HCT116 (cell line): ENCODE measurements around the gene NSG1. TPM values are rescaled to one million over a fixed set of nuclear protein-coding genes. Genes with fewer than 3 reads are reported as not detected.

Experiments
- ATAC-seq: fragments of 200-7000 bp; cut with Tn5 transposase; 2 replicates; pipeline ENCODE4 v1.9.1; 2020; ENCODE audit warnings: mild to moderate bottlenecking, moderate library complexity
- BruUV-seq: library from RNA; stranded (reverse); fragments of 400-500 nt; replicated peaks from 2 replicates; lab custom pipeline; 2021; lab: Mats Ljungman, UMichigan
- CTCF ChIA-PET: fragments of 300-600 bp; sonication (Branson Sonifier 250); formaldehyde crosslinking; loops from one replicate; lab custom pipeline; 2021; ENCODE audit warnings: antibody characterized with exemption; lab: Charles Lee
- POLR2A ChIA-PET: fragments of 300-600, 350-600 bp; sonication (Branson Sonifier 250); formaldehyde crosslinking; loops from one replicate; lab custom pipeline; 2021; ENCODE audit warnings: antibody characterized with exemption; lab: Charles Lee
- RAD21 ChIA-PET, 2 experiments: fragments of 300-600 bp; sonication (Branson Sonifier 250); formaldehyde crosslinking; loops; one replicate each; lab custom pipeline; 2023; ENCODE audit warnings: low total read pairs in 2 of 2; ENCODE audit not compliant: uncharacterized antibody in 2 of 2, unreplicated experiment in 2 of 2, low non-redundant PET in 1 of 2; lab: Charles Lee
- DNase-seq: peaks from one replicate; pipeline ENCODE4 v3.0.0-alpha.2; 2010; ENCODE audit warnings: low read depth, low spot score
- H2AFZ ChIP-seq: fragments of 200-600 bp; shearing (Covaris generic), sonication (generic); 2 replicates; pipeline ENCODE4 v1.6.1; 2017; ENCODE audit warnings: low read depth, mixed run types, mixed read lengths, antibody characterized with exemption, low read length; ENCODE audit not compliant: poor library complexity, severe bottlenecking
- H3K27ac ChIP-seq: 2 replicates; pipeline ENCODE4 v1.5.1; 2012; ENCODE audit warnings: low read depth, low read length
- H3K27me3 ChIP-seq: fragments of 200-600 bp; sonication (generic); 2 replicates; pipeline ENCODE4 v1.6.1; 2016; ENCODE audit warnings: mixed run types, low read length, mixed read lengths; ENCODE audit not compliant: insufficient read depth
- H3K36me3 ChIP-seq, 2 experiments: fragments of 200-500 bp in 1 of 2; fragments of 200-600 bp in 1 of 2; sonication (Bioruptor generic) in 1 of 2; sonication (generic) in 1 of 2; 2 replicates each; pipeline versions ENCODE4 v1.5.1 to v1.6.1; 2014 to 2016; ENCODE audit warnings: low read length in 2 of 2, inconsistent platforms in 1 of 2, mixed read lengths in 1 of 2, mixed run types in 1 of 2; ENCODE audit not compliant: insufficient read depth in 2 of 2, control insufficient read depth in 1 of 2
- H3K4me1 ChIP-seq, 2 experiments: fragments of 200-600 bp in 1 of 2; sonication (generic) in 1 of 2; 2 replicates each; pipeline versions ENCODE4 v1.5.1 to v1.6.1; 2012 to 2017; ENCODE audit warnings: low read length in 2 of 2, inconsistent platforms in 1 of 2, mild to moderate bottlenecking in 1 of 2, mixed read lengths in 1 of 2, mixed run types in 1 of 2, moderate library complexity in 1 of 2; ENCODE audit not compliant: insufficient read depth in 2 of 2, control insufficient read depth in 1 of 2
- H3K4me2 ChIP-seq: fragments of 200-600 bp; sonication (generic); 2 replicates; pipeline ENCODE4 v1.6.1; 2017; ENCODE audit warnings: mixed run types, low read length, mixed read lengths
- H3K4me3 ChIP-seq, 2 experiments: fragments of 200-600 bp in 1 of 2; sonication (generic) in 1 of 2; replicated peaks in 1 of 2; 2 replicates each; pipeline ENCODE4 v1.5.1; 2011 to 2016; ENCODE audit warnings: low read length in 2 of 2, control low read depth in 1 of 2, low read depth in 1 of 2, mild to moderate bottlenecking in 1 of 2, mixed read lengths in 1 of 2, mixed run types in 1 of 2
- H3K79me2 ChIP-seq: fragments of 200-600 bp; sonication (generic); 2 replicates; pipeline ENCODE4 v1.6.1; 2017; ENCODE audit warnings: mild to moderate bottlenecking, mixed run types, low read length, moderate library complexity, mixed read lengths; ENCODE audit not compliant: insufficient read depth
- H3K9ac ChIP-seq: fragments of 200-600 bp; sonication (generic); 2 replicates; pipeline ENCODE4 v1.6.1; 2016; ENCODE audit warnings: low read length, mixed read lengths
- H3K9me2 ChIP-seq: fragments of 200-600 bp; sonication (generic), shearing (Covaris generic); 2 replicates; pipeline ENCODE4 v1.6.1; 2017; ENCODE audit warnings: mixed run types, mild to moderate bottlenecking, moderate library complexity; ENCODE audit not compliant: insufficient read depth
- H3K9me3 ChIP-seq, 2 experiments: fragments of 200-500 bp in 1 of 2; fragments of 200-600 bp in 1 of 2; sonication (Bioruptor generic) in 1 of 2; sonication (generic) in 1 of 2; 2 replicates each; pipeline ENCODE4 v1.6.1; 2014 to 2017; ENCODE audit warnings: low read length in 2 of 2, mixed read lengths in 2 of 2, inconsistent platforms in 1 of 2, low read depth in 1 of 2, mild to moderate bottlenecking in 1 of 2, mixed run types in 1 of 2, moderate library complexity in 1 of 2; ENCODE audit not compliant: control insufficient read depth in 1 of 2, insufficient read depth in 1 of 2
- H4K20me1 ChIP-seq: fragments of 200-600 bp; sonication (generic), shearing (Covaris generic); 2 replicates; pipeline ENCODE4 v1.6.1; 2017; ENCODE audit warnings: mixed run types, mild to moderate bottlenecking, moderate library complexity; ENCODE audit not compliant: insufficient read depth
- CBX3 ChIP-seq: IDR thresholded peaks from 2 replicates; pipeline ENCODE4 v1.6.1; 2012; ENCODE audit warnings: low read depth
- ELF1 ChIP-seq: IDR thresholded peaks from 2 replicates; pipeline ENCODE4 v1.6.1; 2012; ENCODE audit warnings: low read depth, borderline replicate concordance
- MAX ChIP-seq: IDR thresholded peaks from 2 replicates; pipeline ENCODE4 v1.6.1; 2012
- RAD21 ChIP-seq: IDR thresholded peaks from 2 replicates; pipeline ENCODE4 v1.6.1; 2012; ENCODE audit warnings: low read depth, mild to moderate bottlenecking
- SRF ChIP-seq: IDR thresholded peaks from 2 replicates; pipeline ENCODE4 v1.6.1; 2012; ENCODE audit warnings: low read depth
- ZFX ChIP-seq: fragments of 450-650 bp; IDR thresholded peaks from 2 replicates; pipeline ENCODE4 v1.6.1; 2017
- ZNF274 ChIP-seq: fragments of 200-500 bp; sonication (Bioruptor generic); IDR thresholded peaks from 2 replicates; pipeline ENCODE4 v1.6.1; 2014; ENCODE audit warnings: mild to moderate bottlenecking, low read depth, low read length, inconsistent platforms
- intact Hi-C: fragments of 100-400 bp; cut with micrococcal nuclease; formaldehyde crosslinking; loops from 2 replicates; pipeline ENCODE4 v1.10.0; 2022
- total RNA-seq: library from RNA; stranded (reverse); gene quantifications from one replicate; pipeline ENCODE4 v1.2.1, GENCODE V29; 2021; ENCODE audit not compliant: unreplicated experiment
- TF ChIP-seq, protein P1 (sequence below): IDR thresholded peaks from 2 replicates; pipeline ENCODE4 v1.6.1; 2012; ENCODE audit warnings: low read depth

NSG1 gene
- total RNA-seq, 1 experiment from 2014 or later = 0.12 TPM

- H3K36me3 ChIP-seq = no peaks in the 10 kb centered on the region
- intact Hi-C loops = no loop called here
- H3K9ac ChIP-seq = no peak overlapping the region
- no peaks in the 10 kb centered on the region for H3K9me2 ChIP-seq
- TF ChIP-seq SRF (no peak), CBX3 (no peak), ZNF274 (no peak)
- CTCF ChIA-PET = no interaction called here
- H3K79me2 ChIP-seq = no peaks in the 10 kb centered on the region
- H4K20me1 ChIP-seq = no peaks in the 10 kb centered on the region
- no peaks in the 10 kb centered on the region for H3K9me3 ChIP-seq
- no peak overlapping the region for H3K4me3 ChIP-seq
- DNase-seq (no peak), ATAC-seq (no peak)
- no peaks in the 10 kb centered on the region for H3K27me3 ChIP-seq
- BruUV-seq = no TSS peak
- H3K27ac ChIP-seq = no peak overlapping the region
- RAD21 ChIA-PET = no interaction called here
- H2AFZ ChIP-seq = no peak overlapping the region
- POLR2A ChIA-PET = no interaction called here
- H3K4me1 ChIP-seq = no peaks in the 10 kb centered on the region
- no peak overlapping the region for H3K4me2 ChIP-seq
Measured at GRCh38 chr4:4386296-4386735, 586 bp upstream of the NSG1 start.

DNA sequence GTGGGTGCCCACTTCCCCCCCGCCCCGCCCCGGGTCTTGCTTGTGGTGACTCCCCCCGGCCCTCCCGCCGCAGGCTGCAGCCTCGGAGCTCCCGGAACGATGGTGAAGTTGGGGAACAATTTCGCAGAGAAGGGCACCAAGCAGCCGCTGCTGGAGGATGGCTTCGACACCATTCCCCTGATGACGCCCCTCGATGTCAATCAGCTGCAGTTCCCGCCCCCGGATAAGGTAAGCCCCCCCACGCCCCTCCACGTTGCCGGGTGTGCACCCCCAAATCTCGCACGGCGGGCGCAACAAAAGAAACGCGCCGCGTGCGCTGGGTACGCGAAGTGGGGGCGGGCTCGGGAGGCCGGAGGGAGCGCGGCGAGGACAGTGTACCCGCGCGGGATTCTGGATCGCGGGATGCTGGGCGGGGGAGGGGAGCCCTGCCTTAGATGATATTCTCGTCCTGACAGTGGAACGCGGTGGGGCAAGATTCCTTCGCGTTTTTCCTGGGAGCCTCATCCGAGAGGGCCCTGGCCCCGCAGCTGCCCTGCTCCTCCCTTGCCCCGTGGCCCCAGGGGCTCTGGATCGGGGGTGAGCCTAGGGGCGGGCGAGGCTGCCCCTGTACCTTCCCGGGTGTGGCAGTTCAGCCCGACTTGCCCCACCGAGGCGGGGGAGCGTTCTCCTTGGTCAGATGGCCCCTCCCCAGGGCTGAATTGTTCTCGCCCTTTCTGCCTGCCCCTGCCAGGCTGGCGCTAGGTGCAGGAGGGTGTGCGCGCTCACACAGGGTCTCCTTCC is 819 bp downstream of the NSG1 start:
- no peak overlapping the region for H3K9ac ChIP-seq
- no peak overlapping the region for H3K4me2 ChIP-seq
- no peaks in the 10 kb centered on the region for H3K36me3 ChIP-seq
- H3K9me2 ChIP-seq = no peaks in the 10 kb centered on the region
- DNase-seq = no peak
- ATAC-seq = no peak
- no peaks in the 10 kb centered on the region for H3K27me3 ChIP-seq
- H3K4me1 ChIP-seq = no peaks in the 10 kb centered on the region
- no peaks in the 10 kb centered on the region for H3K9me3 ChIP-seq
- H3K4me3 ChIP-seq = no peak overlapping the region
- ChIA-PET CTCF (no interaction called here), RAD21 (no interaction called here), POLR2A (no interaction called here)
- H3K27ac ChIP-seq = no peak overlapping the region
- no TSS peak for BruUV-seq
- H4K20me1 ChIP-seq = no peaks in the 10 kb centered on the region
- TF ChIP-seq, protein P1, sequence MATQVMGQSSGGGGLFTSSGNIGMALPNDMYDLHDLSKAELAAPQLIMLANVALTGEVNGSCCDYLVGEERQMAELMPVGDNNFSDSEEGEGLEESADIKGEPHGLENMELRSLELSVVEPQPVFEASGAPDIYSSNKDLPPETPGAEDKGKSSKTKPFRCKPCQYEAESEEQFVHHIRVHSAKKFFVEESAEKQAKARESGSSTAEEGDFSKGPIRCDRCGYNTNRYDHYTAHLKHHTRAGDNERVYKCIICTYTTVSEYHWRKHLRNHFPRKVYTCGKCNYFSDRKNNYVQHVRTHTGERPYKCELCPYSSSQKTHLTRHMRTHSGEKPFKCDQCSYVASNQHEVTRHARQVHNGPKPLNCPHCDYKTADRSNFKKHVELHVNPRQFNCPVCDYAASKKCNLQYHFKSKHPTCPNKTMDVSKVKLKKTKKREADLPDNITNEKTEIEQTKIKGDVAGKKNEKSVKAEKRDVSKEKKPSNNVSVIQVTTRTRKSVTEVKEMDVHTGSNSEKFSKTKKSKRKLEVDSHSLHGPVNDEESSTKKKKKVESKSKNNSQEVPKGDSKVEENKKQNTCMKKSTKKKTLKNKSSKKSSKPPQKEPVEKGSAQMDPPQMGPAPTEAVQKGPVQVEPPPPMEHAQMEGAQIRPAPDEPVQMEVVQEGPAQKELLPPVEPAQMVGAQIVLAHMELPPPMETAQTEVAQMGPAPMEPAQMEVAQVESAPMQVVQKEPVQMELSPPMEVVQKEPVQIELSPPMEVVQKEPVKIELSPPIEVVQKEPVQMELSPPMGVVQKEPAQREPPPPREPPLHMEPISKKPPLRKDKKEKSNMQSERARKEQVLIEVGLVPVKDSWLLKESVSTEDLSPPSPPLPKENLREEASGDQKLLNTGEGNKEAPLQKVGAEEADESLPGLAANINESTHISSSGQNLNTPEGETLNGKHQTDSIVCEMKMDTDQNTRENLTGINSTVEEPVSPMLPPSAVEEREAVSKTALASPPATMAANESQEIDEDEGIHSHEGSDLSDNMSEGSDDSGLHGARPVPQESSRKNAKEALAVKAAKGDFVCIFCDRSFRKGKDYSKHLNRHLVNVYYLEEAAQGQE = no peak
- TF ChIP-seq ZFX = no peak
- no peak for TF ChIP-seq ELF1
- no peak for TF ChIP-seq MAX
- TF ChIP-seq RAD21 = no peak
- H3K79me2 ChIP-seq = no peaks in the 10 kb centered on the region
- intact Hi-C loops = no loop called here
- H2AFZ ChIP-seq = no peak overlapping the region
